Esophagus mucosa (tissue), 1 donor: ENCODE results near the gene PRKD2. TPM values are rescaled to one million over a fixed set of nuclear protein-coding genes. Genes with fewer than 3 reads are reported as not detected.
"Not testable (repeated sequence)": the region's sequence is repeated elsewhere in the genome, so short reads cannot be mapped to it uniquely, and the experiment has no call there.

Source experiments
- ATAC-seq: fragments of 200-7000 bp; cut with Tn5 transposase; one replicate; pipeline ENCODE4 v1.9.1; 2020
- total RNA-seq: library from RNA; stranded (reverse); gene quantifications from one replicate; pipeline ENCODE4 v1.2.4, GENCODE V29; 2023
- donor health status: DM: yes; HTN: yes; CAD: no.

PRKD2 gene
- total RNA-seq, 1 donor from 2014 or later = 31.4 TPM

GRCh38 chr19:46629546-46630025 lies 87.3 kb downstream of the PRKD2 start:
- ATAC-seq = no peak

DNA sequence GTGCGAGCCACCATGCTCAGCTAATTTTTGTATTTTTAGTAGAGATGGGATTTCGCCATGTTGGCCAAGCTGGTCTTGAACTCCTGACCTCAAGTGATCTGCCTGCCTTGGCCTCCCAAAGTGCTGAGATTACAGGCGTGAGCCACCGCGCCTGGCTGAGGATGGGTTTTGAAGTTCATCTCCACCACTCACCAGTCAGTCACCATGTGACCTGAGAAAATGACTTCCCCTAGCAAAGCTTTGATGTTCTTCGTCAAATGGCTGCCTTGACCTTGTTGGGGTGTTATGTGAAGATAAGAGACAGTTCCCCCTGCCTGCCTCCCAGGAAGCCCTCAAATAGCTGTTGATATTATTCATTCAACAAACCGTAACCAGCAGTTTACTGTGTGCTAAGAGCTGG lies 87.9 kb downstream of the PRKD2 start:
- not testable (repeated sequence) for ATAC-seq

DNA sequence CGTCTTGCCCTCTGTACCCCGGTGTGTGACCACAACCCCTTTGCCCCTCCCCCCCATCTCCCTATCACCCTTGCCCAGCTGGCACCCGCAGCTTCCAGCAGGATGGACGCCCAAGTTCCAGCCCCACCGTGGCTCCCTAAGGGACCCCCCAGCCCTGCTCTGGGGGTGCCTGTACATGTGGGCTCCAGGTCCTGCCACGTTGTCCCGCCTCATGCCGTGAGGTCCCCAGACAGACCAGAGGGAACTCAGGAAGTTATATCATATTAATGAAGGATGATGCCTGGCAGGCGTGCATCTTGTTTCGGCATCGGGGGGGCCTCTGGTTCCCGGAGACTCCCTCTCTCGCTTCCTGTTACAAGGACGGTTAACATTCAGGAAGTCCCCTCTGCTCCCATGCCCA lies 90.5 kb downstream of the PRKD2 start:
- ATAC-seq = no peak

DNA sequence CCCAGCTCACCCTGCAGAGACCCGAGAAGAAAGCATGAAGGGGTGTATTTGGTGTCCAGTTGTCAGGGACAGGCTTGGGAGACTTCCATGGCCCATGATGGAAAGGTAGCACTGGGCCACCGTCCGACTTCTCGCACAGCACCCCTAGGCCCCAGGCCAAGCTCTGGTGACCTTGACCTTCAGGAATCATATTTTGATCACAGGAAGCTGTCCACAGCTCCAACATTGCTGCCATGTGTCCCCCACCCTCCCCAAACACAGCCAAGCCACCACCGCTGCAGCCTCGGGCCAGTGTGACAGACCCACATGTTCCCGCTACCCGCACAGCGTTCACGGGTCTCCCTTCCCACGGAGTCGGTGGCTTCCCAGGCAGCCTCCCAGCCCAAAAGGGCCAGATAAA lies 91.2 kb downstream of the PRKD2 start:
- no peak for ATAC-seq

GRCh38 chr19:46624958-46625661 lies 91.8 kb downstream of the PRKD2 start, which contains the start of gene PTGIR:
Gene PTGIR, minus strand, starts transcription at chr19:46625089. Its CDS starts 864 bp downstream, at chr19:46624225.
- peak; percentile 9 for ATAC-seq

Other genes starting within 250 kb of the PRKD2 start
- gene PNMA8A, start 245.6 kb downstream of the PRKD2 start, total RNA-seq = 0.12 TPM
- gene PNMA8B, start 221.2 kb downstream of the PRKD2 start, total RNA-seq = 0.08 TPM
- 109 TPM for gene CALM3, start 115.8 kb downstream of the PRKD2 start, total RNA-seq
- gene PTGIR, start 92.0 kb downstream of the PRKD2 start, total RNA-seq = 0.12 TPM
- not detected for gene GNG8, start 80.9 kb downstream of the PRKD2 start, total RNA-seq
- 0.32 TPM for gene DACT3, start 55.9 kb downstream of the PRKD2 start, total RNA-seq
- gene FKRP, start 28.9 kb upstream of the PRKD2 start, total RNA-seq = 7.8 TPM
- gene STRN4, start 29.3 kb upstream of the PRKD2 start, total RNA-seq = 44.5 TPM
- gene SLC1A5, start 71.5 kb upstream of the PRKD2 start, total RNA-seq = 113 TPM
- gene AP2S1, start 133.7 kb upstream of the PRKD2 start, total RNA-seq = 206 TPM
- 33.0 TPM for gene ARHGAP35, start 143.9 kb upstream of the PRKD2 start, total RNA-seq